Stimulated activated CD8-positive, alpha-beta memory T cell treated with anti-CD3 and anti-CD28 coated beads, Interleukin-4, amount 100 ng/mL, for 48 hours (primary cell): ENCODE results near the gene TMEM39B.
"Not testable (repeated sequence)": the region's sequence is repeated elsewhere in the genome, so short reads cannot be mapped to it uniquely, and the experiment has no call there.

Source experiments
- DNase-seq: peaks from one replicate; pipeline ENCODE4 v3.0.0-alpha.2; 2020

TMEM39B gene

DNA sequence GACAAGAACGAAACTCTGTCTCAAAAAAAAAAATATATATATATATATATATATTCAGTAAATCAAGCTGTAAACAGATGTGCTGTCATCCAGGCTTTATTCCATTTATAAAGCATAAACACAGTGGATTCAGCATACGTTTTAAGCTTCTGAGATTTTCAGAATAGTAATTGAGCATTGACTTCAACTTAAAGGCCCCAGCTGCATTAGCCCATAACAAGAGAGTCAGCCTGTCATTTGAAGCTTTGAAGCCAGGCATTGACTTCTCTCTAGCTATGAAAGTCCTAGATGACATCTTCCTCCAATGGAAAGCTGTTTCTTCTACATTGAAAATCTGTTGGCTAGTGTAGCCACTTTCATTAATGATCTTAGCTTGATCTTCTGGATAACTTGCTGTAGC, 41.7 kb downstream of the TMEM39B start:
- DNase-seq, result no peak

DNA sequence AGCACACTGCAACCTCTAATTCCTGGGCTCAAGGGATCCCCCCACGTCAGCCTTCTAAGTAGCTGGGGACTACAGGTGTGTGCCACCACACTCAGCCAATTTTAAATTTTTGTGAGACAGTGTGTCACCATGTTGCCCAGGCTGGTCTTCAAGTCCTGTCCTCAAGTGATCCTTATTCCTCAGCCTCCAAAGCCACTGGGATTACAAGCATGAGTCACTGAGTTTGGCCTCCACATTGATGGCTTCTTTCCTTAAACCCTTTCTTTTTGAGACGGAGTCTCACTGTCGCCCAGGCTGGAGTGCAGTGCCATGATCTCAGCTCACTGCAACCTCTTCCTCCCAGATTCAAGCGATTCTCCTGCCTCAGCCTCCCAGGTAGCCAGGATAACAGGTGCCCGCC, 42.8 kb downstream of the TMEM39B start:
- DNase-seq, result no peak

DNA sequence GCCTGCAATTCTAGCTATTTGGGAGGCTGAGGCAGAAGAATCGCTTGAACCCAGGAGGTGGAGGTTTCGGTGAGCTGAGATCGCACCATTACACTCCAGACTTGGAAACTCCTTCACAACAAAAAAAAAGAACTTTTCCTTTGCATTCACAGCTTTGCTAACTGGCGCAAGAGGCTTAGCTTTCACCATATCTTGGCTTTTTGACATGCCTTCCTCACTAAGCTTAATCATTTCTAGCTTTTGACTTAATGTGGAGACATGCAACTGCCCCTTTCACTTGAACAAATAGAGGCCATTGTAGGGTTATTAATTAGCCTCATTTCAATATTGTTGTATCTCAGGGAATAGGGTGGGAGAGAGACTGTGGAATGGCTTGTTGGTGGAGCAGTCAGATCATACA, 43.8 kb downstream of the TMEM39B start:
- no peak for DNase-seq

DNA sequence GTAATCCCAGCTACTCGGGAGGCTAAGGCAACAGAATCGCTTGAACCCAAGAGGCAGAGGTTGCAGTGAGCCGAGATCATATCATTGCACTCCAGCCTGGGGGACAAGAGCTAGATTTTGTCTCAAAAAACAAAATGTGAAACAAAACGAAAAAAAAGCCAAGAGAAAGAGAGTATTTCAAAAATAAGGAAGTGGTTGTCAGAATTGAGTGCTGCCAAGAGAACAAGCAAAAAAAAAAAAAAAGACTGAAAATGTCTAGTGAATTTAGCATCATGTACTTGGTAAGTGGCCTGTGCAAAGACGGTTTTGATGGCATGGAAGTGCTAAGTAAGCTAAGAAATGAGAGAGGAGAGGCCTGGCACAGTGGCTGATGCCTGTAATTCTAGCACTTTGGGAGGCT, 49.4 kb downstream of the TMEM39B start:
- no peak for DNase-seq

DNA sequence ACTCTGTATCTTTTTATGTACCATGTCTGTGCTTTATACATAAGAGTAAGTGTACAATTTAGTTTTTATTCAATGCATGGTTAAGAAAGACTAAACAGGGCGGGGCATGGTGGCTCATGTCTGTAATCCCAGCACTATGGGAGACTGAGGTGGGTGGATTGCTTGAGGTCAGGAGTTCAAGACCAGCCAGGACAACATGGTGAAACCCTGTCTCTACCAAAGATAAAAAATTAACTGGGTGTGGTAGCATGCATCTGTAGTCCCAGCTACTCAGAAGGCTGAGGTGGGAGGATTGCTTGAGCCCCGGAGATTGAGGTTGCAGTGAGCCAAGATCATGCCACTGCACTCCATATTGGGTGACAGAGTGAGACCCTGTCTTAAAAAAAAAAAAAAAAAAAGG, 50.6 kb downstream of the TMEM39B start:
- DNase-seq, result not testable (repeated sequence)

DNA sequence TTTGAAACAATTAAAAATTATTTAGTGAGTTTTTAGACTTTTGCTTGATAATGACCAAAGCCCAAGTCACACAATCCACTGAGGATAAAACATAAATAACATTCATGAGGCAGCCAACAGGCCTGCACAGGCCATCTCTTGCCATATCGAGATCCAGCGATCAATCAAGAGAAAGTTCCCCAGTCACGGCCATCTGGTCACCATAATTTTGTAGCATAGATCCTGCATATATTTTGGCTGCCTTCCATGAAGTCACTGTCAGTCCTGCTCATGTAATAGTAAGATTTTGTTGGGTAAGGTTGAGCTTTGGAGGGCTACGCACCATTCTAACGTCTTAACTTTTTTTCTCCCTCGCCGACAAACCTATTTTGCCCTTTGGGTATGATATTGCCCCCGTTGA, 52.6 kb downstream of the TMEM39B start:
- no peak for DNase-seq

DNA sequence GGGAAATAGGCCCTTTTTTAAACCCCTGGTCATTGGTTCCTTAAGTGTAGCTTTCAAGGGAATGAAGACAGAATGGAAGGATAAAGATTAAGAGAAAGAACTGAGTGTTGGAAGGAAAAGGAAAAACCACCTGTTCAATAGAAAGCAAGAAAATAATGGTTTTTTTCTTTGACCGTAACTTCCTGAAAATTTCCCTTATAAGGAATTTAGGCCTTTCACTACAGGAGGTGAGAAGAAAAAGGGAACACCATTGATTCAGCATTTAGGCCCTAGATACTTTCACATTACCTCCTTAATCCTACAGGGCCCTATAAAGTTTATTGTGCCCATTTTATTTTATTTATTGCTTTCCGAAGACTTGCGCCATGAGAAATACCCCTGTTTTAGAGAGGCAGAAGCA, 54.0 kb downstream of the TMEM39B start:
- DNase-seq, result no peak

DNA sequence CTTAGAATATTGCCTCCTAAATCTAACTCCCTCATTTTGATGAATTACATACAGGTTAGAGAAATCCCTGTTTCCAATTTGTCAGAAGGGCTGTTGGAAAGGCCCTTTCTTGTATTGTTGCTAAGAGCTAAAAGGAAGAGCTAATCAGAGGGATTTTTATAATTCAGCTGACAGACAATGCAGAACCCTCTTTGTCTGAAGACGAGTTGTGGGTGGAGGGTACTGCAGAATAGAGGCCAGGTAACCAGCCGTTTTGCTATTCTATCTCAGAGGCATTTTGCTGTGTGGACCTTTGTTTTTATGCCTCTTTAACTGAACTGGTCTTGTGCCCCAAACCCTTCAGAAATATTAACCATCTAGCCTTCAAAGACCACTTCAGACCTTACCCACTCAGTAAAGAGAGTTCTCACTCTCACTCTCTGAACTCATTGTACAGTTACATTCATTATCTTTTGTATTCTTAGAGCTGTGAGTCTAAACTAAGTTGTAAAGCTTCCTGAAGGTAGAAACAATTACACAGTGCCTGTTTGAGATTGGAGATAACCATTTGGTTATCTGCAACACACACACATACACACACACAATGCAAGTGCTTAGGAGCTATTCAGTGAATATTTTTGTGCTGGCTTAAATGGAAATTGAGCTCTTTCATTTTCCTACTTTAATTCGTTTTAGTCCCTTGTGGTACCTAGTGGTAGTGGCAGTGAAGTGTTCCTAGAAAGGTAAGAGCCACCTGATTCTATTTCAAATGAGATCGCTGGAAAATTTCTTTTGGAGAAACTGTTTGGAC, 54.9 kb downstream of the TMEM39B start:
- DNase-seq, result no peak

DNA sequence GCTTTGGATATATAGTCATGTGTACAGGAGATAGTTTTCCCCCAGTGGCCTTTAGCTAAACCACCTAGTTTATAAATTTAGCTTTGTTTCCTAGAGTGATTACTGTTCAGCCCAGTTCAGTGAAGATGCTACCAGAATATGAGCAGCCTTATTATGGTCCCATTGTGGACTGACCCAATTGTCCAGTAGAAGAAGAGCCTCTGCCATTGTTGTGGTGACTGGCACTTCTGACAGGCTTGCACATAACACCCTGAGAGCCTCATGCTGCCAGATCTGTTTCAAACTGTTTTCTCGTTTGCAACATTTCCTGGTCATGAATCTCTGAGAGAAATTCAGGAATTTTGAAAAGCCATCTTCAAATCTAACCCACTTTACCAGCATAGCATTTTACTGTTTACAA, 55.7 kb downstream of the TMEM39B start:
- DNase-seq, result no peak

DNA sequence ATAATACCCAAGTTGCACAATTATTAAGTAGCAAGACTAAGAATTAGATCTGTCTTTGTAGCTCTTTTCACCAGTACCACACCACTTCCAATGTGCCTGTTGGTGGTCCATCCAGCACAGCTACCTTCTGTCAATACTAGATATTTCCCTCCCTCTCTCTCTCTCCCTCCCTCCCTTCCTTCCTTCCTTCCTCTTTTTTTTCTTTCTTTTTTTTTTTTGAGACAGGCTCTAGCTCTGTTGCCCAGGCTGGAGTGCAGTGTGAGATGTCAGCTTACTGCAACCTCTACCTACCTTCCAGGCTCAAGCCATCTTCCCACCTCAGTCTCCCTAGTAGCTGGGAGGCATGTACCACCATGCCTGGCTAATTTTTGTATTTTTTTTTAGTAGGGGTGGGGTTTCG, 56.2 kb downstream of the TMEM39B start:
- DNase-seq, result no peak

DNA sequence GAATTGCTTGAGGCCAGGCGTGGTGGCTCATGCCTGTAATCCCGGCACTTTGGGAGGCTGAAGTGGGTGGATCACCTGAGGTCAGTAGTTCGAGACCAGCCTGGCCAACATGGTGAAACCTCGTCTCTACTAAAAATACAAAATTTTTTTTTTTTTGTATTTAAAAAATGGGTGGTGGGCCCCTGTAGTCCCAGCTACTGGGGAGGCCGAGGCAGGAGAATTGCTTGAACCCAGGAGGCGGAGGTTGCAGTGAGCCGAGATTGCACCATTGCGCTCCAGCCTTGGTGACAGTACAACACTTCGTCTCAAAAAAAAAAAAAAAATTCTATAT, 61.2 kb downstream of the TMEM39B start:
- DNase-seq, result not testable (repeated sequence)

DNA sequence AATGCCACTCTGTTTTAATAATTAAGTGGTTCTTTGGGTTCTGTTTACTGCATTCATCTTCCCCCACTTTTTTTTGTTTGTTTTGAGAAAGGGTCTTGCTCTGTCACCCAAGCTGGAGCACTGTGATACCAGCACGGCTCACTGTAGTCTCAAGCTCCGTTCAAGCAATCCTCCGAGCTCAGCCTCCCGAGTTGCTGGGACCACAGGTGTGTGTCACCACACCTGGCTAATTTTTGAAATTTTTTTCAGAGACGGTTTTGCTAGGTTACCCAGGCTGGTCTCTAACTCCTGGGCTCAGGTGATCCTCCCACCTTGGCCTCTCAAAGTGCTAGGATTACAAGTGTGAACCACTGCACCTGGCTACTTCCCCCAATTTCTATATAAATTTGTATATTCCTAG, 64.4 kb downstream of the TMEM39B start:
- no peak for DNase-seq

DNA sequence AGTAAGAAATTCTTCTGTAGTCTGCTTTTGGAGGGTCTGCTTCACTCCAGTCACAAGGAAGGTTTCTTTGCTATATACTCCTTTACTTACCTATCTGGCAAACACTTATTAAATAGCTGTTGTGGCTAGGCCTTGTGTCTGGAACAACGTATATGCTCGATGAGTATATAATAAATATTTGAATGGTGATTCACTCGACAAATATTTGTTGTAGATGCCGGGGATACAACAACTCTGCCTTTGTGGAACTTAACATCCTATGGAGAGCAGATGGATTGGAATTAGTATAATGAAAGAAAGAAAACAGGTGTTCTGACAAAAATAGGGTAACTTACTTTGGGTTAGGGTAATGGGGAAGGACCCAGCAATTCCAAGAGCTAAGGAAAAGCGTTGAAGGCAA, 66.2 kb downstream of the TMEM39B start:
- DNase-seq, result no peak

DNA sequence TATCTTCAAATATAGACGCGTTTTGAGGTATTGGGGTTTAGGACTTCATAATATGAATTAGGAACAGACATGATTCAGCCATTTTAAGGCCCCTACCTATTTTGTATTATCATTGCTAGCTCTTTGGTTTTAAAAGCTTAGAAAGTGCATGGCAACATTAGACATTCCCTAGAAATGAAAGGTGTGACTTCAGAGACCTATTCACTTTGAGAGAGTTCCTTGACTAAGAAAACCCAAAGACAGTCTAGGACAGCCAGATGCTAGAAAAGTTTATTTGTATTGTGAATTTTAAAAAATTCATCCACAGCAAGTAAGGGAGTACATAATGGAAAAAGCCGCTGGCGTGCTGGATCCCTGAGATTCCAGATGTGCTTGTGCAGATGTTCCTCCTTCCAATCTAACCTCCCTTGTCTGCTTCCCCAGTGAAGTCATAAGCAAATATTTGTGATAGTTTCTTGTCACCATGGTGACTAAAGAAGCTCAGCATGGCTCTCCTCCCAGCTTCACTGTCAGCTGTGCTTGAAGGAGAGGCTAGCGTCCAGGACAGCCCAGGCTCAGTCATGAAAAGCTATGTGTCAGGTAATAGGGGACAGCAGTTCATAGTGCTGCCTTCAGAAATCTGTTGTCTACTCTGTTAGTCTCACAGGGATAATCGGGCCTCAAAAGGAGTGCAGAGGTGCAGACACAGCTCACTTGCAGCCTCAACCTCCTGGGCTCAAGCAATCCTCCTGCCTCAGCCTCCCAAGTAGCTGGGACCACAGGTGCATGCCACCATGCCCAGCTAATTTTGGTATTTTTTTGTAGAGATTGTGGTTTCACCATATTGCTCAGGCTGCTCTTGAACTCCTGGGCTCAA, 69.9 kb downstream of the TMEM39B start:
- DNase-seq, result no peak

DNA sequence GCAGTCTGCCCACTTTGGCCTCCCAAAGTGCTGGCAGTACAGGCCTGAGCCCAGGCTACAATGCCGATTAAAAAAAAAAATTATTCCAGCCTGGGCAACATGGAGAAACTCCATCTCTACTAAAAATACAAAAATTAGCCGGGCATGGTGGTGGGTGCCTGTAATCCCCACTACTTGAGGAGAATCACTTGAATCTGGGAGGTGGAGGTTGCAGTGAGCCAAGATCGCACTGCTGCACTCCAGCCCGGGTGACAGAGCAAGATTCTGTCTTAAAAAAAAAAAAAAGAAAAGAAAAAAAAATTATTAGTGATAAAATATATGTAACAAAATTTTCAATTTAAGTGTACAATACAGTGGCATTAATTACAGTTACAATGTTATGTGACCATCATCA, 70.6 kb downstream of the TMEM39B start:
- not testable (repeated sequence) for DNase-seq

DNA sequence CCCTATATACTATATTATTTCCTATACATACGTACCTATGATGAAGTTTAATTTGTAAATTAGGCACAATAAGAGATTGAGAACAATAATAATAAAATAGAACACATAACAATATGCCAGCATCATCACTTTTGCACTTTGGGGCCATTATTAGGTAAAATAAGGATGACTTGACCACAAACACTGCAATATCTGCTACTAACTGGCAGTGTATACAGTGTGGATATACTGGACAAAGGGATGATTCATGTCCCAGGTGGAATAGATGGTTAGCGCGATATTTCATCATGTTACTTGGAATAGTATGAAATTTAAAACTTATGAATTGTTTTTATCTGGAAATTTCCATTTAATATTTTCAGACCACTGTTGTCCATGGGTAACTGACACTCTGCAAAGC, 71.3 kb downstream of the TMEM39B start:
- no peak for DNase-seq

DNA sequence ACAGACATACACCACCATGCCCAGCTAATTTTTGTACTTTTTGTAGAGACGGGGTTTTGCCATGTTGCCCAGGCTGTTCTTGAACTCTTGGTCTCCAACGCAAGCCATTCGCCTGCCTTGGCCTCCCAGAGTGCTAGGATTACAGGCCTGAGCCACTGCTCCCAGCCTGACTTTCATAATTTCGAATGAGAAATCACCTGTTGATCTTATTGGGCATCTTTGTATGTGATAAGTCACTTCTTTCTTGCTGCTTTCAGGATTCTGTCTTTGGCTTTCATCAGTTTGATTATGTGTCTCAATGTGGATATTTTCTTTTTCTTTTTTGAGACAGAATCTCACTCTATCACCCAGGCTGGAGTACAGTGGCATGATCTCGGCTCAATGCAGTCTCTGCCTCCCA, 75.1 kb downstream of the TMEM39B start:
- DNase-seq, result not testable (repeated sequence)

DNA sequence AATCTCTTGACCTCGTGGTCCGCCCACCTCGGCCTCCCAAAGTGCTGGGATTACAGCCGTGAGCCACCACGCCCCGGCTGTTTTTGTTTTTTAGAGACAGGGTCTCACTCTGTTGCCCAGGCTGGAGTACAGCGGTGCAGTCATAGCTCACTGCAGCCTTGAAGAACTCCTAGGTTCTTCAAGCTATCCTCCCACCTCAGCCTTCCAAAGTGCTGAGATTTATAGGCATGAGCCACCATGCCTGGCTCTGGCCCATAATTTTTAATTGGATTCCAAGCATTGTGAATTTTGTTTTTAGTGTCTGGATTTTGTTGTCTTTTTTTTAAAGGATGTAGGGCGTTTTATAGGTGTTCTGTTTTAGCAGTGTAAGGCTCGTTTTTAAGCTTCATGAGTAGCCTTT, 78.1 kb downstream of the TMEM39B start:
- no peak for DNase-seq

DNA sequence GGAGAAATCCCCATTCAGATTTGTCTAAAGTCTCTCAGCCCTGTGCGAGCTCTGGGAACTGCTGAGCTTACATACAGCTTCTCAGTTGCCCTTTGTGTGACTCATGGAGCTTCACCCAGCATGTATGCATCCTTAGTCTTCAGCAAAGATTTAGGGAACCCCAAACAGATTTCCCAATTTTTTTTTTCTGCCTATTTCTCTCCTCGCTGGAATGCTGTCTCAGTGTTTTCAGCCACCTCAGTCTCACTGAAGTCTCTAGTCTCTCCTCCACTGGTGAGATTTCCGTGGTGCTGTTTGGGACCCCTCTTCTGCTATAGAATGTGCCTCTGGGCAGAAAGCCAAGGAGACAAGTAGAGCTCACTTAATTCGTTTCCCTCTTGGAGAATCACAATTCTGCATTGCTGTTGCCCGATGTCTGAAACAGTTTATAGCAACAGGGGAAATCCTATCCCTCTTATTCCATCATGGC, 78.6 kb downstream of the TMEM39B start:
- no peak for DNase-seq
